HL-60 (cell line): ENCODE data around the gene CD69.

Experiments used
- CTCF ChIP-seq: IDR thresholded peaks from one replicate; pipeline ENCODE4 v1.5.1; 2011; ENCODE audit warnings: low read length, control low read depth, inconsistent platforms; ENCODE audit not compliant: insufficient read depth
- POLR2AphosphoS5 ChIP-seq: IDR thresholded peaks from 2 replicates; pipeline ENCODE4 v1.6.1; 2012; ENCODE audit warnings: low read depth

- TF ChIP-seq CTCF (no peak), POLR2AphosphoS5 (no peak)
These were observed at the start of gene CD69 for GRCh38 chr12:9760699-9761418.
